ENCODE results near the gene PRRT3.
"Not testable (repeated sequence)": the region's sequence is repeated elsewhere in the genome, so short reads cannot be mapped to it uniquely, and the experiment has no call there.

PRRT3 gene

DNA sequence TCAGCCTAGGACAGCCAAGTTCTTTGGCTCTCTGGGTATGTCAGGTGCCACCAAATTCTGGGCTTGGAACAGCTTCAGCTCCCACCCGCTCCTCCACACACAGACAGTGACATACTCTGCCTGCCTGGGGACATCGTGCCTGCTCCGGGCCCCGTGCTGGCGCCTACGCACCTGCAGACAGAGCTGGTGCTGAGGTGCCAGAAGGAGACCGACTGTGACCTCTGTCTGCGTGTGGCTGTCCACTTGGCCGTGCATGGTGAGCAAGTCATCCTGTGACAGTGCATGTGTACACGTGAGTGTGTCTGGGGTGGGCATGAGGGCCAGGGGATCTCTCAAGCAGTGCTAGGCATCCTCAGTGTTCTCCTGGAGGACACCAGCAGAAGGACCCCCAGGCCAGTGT lies 34.4 kb downstream of the PRRT3 start:
- no peak for DNase-seq

GRCh38 chr3:9916734-9917680 lies 35.2 kb downstream of the PRRT3 start, which contains the start of gene IL17RC:
TSS of gene IL17RC (plus strand) at chr3:9917098. CDS start at chr3:9917316, 218 bp downstream.
- peak; percentile 34 to 53 for DNase-seq

GRCh38 chr3:9916346-9916733 lies 35.9 kb downstream of the PRRT3 start:
- no peak for DNase-seq

DNA sequence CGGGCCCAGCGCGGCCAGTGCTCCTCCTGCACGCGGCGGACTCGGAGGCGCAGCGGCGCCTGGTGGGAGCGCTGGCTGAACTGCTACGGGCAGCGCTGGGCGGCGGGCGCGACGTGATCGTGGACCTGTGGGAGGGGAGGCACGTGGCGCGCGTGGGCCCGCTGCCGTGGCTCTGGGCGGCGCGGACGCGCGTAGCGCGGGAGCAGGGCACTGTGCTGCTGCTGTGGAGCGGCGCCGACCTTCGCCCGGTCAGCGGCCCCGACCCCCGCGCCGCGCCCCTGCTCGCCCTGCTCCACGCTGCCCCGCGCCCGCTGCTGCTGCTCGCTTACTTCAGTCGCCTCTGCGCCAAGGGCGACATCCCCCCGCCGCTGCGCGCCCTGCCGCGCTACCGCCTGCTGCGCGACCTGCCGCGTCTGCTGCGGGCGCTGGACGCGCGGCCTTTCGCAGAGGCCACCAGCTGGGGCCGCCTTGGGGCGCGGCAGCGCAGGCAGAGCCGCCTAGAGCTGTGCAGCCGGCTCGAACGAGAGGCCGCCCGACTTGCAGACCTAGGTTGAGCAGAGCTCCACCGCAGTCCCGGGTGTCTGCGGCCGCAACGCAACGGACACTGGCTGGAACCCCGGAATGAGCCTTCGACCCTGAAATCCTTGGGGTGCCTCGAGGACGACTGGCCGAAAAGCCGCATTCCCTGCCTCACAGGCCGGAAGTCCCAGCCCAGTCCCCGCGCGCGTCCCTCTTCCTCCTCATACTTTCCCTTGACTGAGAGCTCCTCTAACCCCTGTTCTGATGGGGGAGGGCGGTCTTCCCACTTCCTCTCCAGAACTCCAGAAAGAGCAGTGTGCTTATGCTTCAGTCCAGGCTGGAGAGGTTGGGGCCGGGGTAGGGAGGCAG lies 36.7 kb downstream of the PRRT3 start:
- peak; percentile 53 to 55 for DNase-seq

GRCh38 chr3:9914559-9915253 lies 37.5 kb downstream of the PRRT3 start:
- DNase-seq = no peak

- DNase-seq = no peak
Observed at GRCh38 chr3:9914011-9914410, 38.2 kb downstream of the PRRT3 start.

DNA sequence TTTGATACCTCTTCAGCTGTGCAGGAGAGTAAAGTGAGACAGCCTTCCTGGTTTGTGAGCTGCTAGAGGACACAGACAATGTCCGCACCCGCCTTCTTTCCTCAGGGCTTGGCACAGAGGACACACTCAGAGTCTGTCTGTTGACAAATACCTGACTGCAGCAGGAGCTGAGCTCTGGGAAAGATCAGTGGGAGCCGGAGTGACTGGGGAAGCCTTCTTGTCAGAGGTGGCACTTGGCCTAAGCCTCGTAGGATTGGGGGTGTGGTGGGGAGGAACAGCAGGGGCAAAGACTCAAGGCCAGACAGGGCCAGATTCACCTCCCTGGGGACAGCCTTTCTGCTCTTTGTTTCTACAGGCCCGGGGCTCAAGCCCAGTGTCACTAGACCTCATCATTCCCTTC lies 38.6 kb downstream of the PRRT3 start:
- DNase-seq = no peak

GRCh38 chr3:9912294-9912935 lies 39.8 kb downstream of the PRRT3 start:
- peak in 1 of 2 experiments; percentile 23 for DNase-seq

- no peak for DNase-seq
Observed at GRCh38 chr3:9911863-9912262, 40.3 kb downstream of the PRRT3 start.

GRCh38 chr3:9909221-9910013 lies 42.8 kb downstream of the PRRT3 start:
- peak in 1 of 2 experiments; percentile 34 for DNase-seq

DNA sequence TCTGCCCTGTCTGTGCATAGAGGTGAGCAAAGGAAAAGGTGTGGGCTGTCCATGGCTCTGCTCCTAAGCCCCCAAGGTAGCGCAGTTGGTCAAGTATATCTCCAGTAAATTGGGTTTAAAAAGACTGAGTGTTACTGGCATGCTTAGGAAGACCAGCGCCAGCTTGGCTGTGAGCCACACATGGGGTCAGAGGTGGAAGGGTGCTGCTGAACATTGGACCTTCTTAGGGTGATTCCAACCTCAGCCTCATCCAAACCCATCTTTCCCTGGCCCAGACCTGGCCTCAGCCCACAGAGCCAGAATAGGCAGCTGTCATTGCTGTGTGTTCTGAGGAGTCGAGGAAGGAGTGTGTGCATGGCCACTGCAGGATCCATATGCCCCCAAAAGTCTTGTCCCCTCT lies 43.9 kb downstream of the PRRT3 start:
- DNase-seq = no peak

GRCh38 chr3:9906480-9906879 lies 45.7 kb downstream of the PRRT3 start:
- DNase-seq = no peak

GRCh38 chr3:9903904-9904303 lies 48.3 kb downstream of the PRRT3 start:
- DNase-seq = no peak

- peak; percentile 29 to 38 for DNase-seq
Observed at GRCh38 chr3:9903238-9903624, 49.0 kb downstream of the PRRT3 start.

GRCh38 chr3:9902372-9903237 lies 49.6 kb downstream of the PRRT3 start, which contains the start of gene IL17RE:
TSS of gene IL17RE (plus strand) at chr3:9902848. CDS start at chr3:9902933, 85 bp downstream.
- DNase-seq = peak; percentile 22 to 30

DNA sequence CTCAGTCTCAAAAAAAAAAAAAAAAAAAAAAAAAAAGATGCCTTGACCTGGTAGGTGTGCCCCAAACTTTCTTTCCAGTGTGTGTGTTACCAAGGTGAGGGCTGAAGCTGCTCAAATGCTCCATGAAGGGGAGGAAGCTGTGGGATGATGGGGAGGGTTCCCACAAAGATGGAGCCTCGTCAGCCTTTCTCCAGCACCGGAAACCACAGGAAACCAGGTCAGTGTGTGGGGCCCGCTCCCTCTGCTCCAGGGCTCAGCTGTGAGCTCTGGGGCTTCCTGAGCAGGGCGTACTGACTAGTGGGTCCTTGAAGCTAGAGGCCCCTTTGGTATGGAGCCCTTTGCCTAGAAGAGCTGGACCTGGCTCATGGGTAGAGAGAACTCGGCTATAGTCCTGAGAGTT lies 50.2 kb downstream of the PRRT3 start:
- DNase-seq = peak; percentile 49 to 67

DNA sequence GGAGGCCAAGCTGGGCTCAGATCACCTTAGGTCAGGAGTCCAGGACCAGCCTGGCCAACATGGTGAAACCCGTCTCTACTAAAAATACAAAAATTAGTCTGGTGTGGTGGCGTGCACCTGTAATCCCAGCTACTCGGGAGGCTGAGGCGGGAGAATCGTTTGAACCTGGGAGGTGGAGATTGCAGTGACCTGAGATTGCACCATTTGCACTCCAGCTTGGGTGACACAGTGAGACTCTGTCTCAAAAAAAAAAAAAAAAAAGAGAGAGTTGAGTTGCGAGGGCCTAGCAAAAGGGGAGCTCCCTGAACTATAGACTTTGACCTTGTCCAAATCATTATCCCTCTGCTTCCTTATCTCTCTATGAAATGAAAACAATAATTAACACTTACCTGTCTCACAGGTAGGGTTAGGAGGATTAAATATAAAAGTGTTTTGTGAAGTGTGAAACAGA lies 51.2 kb downstream of the PRRT3 start:
- DNase-seq = not testable (repeated sequence)

GRCh38 chr3:9899289-9899791 lies 52.9 kb downstream of the PRRT3 start:
- DNase-seq = no peak

DNA sequence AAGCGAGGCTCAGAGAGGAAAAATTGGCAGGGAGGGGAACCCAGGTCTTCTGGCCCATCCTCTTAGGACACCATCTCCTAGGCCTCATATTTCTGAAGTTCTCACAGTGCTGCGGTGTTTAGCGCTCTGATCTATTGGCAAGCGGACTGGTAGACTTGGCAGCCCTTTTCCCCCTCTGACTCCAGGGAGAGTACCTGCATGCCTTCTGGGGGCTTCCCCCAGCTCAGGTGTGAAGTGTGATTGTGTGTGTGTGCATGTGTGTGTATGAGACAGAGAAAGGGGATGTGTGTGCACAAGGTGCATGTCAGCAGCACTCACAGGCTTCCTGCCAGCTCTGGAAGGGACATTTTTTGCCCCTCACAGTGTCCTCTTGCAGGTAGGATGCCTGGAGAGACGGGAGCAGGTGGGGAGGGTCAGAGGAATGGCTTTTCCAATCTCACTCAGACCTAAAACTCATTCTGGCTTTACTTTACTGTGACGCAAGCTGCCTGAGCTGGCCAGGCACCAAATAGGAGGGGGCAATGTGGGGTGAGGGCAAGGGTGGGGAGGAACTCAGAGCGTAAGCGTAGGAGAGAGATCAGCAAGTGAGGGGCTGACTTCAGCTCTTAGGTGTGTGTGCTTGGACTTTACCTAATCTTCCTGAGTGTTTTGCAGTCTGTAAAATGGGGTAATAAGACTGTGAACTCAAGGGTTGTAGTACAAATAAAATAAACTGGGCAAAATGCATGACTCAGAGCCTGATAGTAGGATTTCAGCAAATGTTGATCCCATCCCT lies 53.6 kb downstream of the PRRT3 start:
- DNase-seq = no peak
